GM18907 (cell line): ENCODE measurements around the gene SRPX.

Experiments used
- ATAC-seq: cut with Tn5 transposase; IDR thresholded peaks from one replicate; pipeline ENCODE4 v1.9.1; 2021; ENCODE audit warnings: mild to moderate bottlenecking, moderate library complexity; ENCODE audit not compliant: unreplicated experiment

Gene SRPX

GRCh38 chrX:38211891-38212635 lies 8.6 kb downstream of the SRPX start:
- no peak for ATAC-seq

DNA sequence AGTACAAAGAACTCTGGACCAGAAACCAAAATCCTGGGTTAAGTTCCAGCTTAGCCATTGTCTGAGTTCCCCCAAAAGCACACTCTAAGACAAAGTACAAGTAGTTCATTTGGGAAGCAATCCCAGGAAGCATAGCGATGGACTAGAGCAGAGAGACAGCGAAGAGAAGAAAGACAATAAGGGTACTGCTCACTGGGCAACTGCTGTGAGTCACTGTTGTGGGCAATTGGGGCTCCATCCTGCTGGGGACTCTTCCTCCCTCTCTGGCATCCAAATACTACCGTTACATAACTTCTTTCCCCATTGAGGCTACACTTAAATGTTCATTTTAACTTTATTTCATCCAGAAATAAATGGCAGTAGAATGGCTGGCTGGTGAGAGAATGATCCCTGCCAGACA lies 14.1 kb downstream of the SRPX start:
- ATAC-seq: no peak

GRCh38 chrX:38206036-38206435 lies 14.6 kb downstream of the SRPX start:
- no peak for ATAC-seq

DNA sequence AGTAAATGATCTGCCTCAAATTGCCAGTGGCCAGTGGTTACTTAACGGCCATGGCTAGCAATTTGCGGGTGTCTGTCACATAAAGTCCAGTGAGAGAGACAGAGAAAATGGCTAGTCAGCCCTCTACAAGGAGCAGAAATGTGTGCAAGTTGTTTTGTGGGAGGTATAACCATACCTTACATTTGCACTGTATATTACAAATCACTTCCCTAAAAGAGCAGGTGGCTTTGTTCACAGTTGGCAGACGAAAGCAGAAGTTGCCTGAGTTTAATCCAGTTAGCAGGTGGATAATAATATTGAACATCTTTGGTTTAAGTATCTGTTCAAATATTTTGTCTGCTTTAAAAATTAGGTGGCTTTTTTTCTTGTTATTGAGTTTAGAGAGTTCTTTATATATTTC lies 15.6 kb downstream of the SRPX start:
- no peak for ATAC-seq

DNA sequence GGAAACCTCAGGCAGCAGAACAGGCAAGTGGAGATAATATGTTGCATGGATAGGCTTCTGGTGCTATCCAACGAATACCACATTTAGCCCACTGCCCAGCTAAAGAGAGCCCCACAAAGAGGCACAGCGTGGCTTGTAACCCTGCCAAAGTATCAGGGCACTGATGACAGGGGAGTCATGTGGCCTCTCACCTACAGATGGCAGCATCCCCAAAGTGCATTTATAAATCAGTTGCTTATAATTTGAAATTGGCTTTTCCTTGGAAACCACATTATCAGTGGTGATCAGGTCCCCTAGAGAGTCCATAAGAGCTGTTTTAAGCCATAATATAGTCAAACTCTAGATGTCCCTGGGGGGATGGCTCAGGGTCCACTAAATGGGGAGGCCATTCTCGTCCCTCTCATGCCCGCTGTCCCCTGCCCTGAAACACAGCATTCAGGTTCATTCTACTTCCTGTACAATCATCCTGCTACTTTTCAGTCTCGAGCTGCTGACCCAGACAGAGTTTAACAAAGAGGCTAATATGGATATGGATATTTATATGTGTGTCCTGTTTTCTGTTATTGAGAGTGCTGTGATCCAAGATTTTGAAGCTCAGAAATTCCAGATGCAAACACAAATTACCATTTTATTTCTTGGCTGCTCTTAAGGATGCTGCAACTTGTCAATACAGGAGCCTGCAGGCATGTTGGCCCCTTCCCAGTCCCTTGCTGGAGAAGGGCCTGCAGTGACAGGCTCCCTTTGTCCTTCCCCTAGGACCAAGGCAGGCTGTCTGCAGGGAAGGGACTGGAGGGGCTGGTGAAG lies 28.5 kb downstream of the SRPX start:
- ATAC-seq: no peak

GRCh38 chrX:38189431-38190250 lies 31.0 kb downstream of the SRPX start:
- ATAC-seq: no peak

DNA sequence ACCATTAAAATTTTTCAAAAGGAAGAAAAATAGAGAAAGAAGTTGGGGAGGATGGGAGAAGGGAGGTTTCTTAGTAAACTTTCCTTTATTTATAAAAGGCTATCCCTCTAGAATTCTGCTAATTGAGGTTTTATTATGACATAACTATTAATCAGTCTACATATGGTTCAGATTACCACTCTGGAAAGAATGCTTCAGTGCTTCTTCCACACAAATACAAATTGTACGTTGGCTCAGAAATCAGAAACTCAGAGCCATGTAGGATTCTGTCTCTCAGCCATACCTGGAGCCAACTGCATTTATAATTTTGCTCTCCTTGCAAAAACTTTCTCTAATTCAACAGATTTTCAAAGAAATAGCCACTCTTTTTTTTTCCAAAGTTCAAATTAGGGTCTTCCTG lies 37.1 kb downstream of the SRPX start:
- no peak for ATAC-seq

- no peak for ATAC-seq
These were observed 39.3 kb downstream of the SRPX start for GRCh38 chrX:38181357-38181756.

DNA sequence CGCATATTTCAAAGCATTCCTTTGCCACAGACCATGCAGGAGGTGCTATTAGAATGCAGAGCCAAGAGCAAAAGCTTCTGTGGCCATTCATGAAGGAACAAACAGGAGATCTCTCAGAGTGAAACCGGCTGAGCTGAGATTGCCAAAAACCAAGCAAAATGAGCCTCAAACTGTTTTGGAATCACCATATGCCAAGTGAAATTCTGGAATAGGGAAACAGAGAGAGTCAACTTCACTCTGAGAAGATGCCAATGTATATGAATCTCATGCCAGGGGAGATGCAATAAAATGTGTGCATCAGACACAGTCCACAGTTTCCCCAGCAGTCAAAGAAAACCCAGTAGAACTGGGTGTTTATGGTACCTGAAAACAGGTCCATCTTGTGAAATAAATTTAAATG lies 42.3 kb downstream of the SRPX start:
- ATAC-seq: no peak

- no peak for ATAC-seq
These were observed 45.5 kb downstream of the SRPX start for GRCh38 chrX:38175139-38175538.

- no peak for ATAC-seq
These were observed 48.1 kb downstream of the SRPX start for GRCh38 chrX:38172596-38172995.

DNA sequence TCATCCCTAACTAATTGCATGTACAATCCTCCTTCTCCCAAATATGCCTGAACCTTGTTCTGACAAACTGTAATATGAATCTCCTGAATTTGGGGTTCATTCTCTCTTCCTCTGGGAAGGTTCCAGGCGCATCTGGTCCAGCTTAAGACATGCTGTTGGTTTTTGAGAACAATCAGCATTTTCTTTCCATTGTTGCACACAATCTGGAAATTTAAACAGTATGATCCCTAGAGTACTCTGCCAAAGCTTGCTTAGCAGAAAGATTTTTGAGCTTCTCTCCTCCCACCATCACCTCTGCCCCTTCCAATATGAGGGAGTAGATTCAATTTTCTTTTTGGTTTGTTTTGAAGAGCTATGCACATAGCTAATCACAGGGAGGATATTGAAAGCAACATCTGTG lies 50.1 kb downstream of the SRPX start:
- ATAC-seq: no peak

DNA sequence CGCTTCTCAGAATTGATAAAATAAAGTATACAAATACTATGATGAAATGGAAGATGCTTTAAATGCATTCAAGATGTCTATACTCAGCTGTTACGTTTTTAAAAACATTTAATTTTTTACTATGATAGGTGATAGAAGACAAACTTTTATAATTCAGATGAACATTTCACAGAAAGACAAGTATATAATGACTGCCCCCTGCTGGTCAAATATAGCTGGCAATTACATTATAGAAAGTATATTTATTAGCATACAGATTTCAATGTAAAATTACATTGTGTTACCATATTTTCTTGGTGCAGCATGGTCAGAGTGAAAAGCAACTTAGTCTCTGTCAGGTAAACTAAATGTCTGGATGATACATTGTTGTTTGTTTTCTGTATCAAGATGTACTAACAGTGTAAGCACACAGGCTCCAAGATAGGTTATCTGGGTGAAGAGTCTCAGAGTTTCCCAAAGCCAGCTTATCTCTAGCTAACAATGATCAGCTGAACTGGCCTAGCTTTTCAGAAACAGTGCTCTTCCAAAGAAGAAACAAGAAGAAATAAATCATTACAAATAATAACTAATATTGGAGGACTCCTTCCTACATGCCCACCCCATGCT lies 54.1 kb downstream of the SRPX start:
- ATAC-seq: no peak

- no peak for ATAC-seq
These were observed 55.6 kb downstream of the SRPX start for GRCh38 chrX:38165023-38165422.

DNA sequence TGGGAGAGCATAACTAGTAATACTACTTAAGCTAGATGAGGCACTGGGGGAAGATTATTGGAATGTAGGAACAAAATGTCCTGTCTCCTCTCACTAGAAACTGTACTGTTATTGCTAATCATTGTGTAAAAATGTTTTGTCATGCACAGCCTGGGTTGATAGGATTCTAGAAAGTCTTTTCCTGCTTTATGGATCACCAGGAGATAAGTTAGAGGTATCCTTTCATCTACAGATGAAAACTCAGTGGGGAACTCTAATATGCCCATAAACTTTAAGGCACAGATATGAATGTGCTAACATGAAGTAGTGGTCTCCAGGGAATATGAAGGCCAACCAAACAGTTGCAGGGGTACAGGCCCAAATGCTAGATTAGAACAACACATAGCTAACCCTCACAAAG lies 57.5 kb downstream of the SRPX start:
- ATAC-seq: no peak

DNA sequence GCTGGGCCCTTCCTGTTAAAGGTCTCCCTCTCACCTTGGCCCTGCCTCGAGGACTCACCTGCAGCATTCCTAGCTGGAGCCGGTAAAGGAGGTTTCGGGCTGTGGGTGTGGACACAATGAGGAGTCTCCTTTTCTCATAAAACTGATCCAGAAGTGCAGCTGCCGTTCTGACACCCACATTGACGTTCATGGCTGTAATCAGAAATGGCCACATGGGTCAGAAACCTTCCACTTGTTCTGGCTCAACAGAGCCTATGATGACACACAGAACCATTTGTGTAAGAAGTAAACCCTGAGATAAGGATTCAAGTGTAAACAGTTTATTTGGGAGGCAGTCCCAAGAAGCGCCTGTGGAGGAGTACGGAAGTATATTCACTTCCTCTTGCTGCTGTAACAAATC lies 63.8 kb downstream of the SRPX start:
- ATAC-seq: no peak

GRCh38 chrX:38154818-38155217 lies 65.9 kb downstream of the SRPX start:
- no peak for ATAC-seq

- ATAC-seq: no peak
These were observed 66.3 kb downstream of the SRPX start for GRCh38 chrX:38154340-38154739.

GRCh38 chrX:38151441-38151840 lies 69.2 kb downstream of the SRPX start:
- no peak for ATAC-seq

DNA sequence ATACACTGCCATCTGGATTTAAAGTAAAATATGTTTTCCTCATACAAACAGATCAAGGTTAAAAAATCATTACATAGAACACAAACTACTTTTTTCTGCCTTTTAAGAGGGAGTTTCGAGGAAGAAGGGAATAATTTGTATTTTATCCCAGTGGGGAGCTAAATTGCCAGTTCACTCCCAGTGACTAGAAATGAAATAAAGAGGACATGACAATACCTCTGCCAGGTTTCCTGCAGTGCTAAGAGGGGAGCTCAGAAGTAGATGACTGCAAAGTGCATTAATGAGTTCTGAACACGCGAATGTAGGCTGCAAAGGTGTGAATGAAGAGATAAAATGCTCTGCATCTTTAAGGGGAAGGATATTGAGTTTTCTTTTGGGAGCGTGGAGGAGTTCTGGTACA lies 69.7 kb downstream of the SRPX start:
- no peak for ATAC-seq

GRCh38 chrX:38149016-38149415 lies 71.7 kb downstream of the SRPX start:
- no peak for ATAC-seq
